HG02759 (cell line): ENCODE data around the gene ARHGAP42.

Experiments used
- ATAC-seq: cut with Tn5 transposase; IDR thresholded peaks from one replicate; pipeline ENCODE4 v1.9.1; 2021; ENCODE audit warnings: mild to moderate bottlenecking, moderate library complexity; ENCODE audit not compliant: unreplicated experiment

ARHGAP42 gene

DNA sequence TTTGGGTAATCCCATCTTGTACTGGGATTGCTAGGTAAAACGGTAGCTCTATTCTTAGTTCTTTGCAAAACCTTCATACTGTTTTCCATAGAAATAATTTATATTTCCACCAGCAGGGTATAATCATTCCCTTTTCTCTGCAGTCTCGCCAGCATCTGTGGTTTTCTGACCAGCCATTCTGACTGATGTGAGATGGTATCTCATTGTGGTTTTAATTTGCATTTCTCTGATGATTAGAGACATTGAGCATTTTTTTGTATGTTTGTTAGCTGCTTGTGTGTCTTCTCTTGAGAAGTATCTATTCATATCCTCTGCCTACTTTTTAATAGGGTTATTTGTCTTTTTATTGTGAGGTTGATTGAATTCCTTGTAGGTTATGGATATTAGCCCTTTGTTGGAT is 221.7 kb downstream of the ARHGAP42 start:
- peak; percentile 52 for ATAC-seq

DNA sequence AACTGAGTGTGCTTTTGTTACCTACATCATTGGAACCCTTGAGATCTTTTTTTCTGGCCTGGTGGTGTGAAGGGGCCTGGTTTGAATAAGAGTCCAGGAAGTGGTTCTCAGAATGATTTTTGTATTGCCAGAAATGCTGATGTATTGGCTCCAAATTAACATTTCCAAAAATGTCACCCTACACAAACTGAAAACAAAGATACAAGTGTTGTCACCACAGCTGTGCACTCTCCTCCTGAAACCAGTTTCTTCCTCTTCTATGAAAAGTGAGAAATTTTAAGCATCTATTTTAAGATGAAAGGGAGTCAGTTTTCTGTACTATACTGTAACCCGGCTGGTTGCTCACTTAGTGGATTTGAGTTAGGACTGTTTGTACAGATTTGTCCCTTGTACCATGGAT is 223.7 kb downstream of the ARHGAP42 start:
- ATAC-seq, result peak; percentile 84

- no peak for ATAC-seq
Measured at GRCh38 chr11:100914415-100915110, 227.5 kb downstream of the ARHGAP42 start.

DNA sequence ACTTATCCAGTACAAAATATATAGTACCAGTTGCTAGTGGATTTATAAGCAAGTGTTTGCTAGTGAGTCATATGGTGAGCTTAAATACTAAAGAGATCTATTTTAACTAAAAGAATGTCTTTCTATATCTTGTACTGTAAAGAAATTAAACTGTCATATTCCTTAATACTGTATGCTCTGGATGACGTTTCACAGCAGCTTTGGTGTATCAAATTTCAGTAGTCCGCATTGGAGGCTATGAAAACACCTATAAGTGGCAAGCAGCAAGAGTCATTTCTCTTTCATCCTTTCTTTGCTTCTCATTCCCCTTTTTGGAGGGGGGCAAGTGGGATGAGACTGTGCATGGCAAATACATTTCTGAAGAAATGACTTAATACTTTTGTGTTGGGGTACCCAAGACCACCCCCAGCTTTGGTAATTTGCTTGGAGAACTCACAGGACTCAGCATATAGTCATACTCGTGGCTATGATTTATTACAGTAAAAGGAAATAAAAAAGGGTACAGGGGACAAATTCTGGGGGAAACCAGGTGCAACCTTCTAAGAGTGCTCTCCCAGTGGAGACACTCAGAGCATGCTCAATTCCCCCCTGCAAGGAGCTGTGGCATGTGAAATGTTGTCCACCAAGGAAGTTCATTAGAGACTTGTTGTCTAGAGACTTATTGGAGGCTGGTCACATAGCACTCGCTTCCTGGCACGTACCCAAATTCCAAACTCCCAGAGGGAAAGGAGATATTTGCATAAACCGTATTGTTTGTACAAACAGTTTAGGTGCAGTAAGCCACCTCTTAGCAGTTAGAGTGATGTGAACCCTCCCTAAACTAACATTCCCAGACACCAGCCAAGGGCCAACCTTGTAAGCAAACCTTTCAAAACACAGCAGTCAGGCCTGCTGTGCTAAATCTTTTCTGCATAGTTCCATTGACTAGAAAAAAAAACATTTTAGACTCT is 231.7 kb downstream of the ARHGAP42 start:
- no peak for ATAC-seq

- no peak for ATAC-seq
Measured at GRCh38 chr11:100920593-100920992, 233.5 kb downstream of the ARHGAP42 start.

GRCh38 chr11:100922121-100922520 is 235.0 kb downstream of the ARHGAP42 start:
- ATAC-seq, result no peak

GRCh38 chr11:100923555-100923954 is 236.5 kb downstream of the ARHGAP42 start:
- no peak for ATAC-seq

DNA sequence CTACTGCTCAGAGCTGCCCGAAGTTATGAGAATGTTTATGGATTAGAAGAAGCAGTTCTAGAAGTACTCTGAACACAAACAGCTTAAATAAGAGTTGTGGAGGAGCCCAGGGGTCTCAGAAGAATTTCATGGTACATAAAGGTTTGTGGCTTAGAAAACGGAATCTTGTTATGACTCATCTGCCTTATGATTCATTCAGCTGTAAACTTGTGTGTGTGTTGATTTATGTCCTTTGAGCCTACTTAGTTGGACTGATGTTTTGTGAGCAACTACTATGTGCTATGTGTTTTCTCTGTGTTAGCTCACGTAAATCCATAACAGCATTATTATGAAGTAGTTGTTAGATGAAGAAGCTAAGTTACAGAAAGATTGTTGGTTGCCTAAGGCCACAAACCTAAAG is 238.8 kb downstream of the ARHGAP42 start:
- ATAC-seq, result peak; percentile 89

GRCh38 chr11:100927579-100927978 is 240.5 kb downstream of the ARHGAP42 start:
- ATAC-seq, result no peak

- no peak for ATAC-seq
Measured at GRCh38 chr11:100928426-100928825, 241.3 kb downstream of the ARHGAP42 start.

DNA sequence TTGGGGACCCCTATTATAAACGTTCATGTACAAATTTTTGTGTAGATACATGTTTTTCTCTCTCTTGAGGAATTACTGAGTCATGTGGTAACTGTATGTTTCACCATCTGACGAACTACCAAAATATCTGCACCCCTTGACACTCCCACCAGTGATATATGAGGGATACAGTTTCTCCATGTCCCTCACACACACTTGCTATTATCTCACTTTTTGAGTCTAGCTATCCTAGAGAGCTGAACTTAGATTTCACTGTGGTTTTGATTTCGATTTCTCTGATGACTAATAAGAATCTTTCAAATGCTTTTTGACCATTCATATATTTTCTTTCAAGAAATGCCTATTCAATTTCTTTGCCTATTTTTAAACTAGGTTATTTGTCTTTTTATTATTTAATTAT is 242.3 kb downstream of the ARHGAP42 start:
- peak; percentile 52 for ATAC-seq

DNA sequence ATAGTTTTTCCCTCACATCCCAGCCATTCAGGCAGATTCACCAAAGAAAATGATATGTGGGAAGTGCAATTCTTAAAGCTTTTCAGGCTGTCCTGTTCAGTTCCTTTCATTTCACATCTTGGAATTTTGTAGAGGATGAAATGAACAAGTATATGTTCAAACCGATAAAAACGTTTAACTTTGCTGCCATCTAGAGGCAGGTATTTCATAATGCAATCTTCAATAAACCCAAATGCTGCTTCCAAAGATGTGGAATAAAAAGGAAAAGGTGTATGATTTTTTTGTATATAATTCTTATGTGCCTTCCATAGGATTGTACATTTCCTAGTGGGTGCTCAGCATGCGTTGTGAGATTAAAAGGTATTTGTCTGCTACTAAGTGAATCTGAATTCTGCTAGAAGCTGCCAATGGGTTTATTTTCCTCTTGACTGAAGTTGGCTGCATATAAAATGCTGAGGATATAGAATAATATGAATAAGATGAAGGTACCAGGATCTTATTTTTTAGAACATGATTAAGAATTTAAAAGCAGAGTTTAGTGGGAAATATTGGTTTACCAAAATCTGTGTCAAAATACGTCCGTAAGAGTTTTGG is 243.2 kb downstream of the ARHGAP42 start:
- no peak for ATAC-seq

DNA sequence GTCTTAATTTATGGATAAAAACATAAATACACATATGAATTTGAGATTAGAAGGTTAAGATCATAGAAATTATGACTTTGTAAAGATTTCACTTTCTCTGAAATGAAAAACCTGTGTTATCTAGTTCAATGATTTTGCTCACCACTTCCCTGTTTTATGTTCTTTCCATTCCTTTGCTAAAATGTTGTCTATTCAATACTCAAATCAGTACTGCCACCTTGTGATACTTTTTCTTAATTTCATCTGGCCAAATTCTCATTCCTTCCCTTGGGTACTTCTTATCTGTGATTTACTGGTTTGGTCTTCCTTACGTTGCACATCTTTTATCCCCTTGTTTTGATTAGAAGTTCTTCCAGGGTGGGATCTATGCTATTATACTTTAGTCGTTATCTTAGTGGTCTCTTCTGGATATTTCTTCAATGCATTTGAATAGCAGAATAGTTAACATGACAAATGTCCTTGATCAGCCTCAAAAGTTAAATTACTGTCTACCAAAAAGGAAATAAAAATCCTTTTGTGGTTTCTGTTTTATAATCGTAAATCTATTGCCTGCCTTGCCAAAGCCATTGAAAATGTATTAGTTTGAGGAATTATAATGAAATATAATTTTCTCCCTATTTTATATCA is 245.5 kb downstream of the ARHGAP42 start:
- peak; percentile 53 for ATAC-seq

DNA sequence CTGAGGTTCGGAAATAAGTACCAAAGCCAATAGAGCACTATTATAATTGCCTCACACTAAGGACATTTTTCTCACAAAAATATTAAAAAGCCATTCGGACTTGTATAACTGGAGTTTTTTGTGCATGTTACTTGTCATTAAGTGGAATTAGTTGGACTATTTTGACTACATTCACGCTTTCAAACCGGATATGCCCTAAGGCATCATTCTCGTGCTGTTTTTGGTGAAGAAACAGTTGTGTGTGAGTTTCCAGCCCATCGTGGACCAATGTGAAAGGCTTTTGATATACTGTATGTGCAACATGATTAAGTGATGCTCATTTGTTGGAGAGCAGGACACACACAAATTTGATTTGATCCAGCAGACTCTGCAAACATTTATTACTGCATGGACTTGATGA is 249.7 kb downstream of the ARHGAP42 start:
- no peak for ATAC-seq

GRCh38 chr11:100939571-100939970 is 252.5 kb downstream of the ARHGAP42 start:
- ATAC-seq, result no peak

DNA sequence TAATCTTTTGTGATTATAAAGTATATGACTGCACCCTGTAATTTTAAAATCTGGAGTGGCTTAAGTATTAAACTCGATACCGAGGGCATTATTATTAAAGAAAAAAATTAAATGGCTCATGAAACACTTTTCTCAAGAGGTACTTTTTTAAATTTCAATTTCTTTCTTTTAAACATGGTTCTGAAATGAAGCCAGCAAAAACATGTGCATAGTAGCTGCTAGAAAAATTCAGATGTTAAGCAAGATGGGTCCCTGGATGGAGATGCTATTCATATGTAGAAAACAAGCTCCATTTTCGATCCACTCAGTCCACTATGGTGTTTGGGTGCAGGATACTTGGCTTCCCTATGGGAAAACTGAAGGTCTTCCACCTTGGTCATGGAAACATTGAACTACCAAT is 253.0 kb downstream of the ARHGAP42 start:
- ATAC-seq, result no peak

DNA sequence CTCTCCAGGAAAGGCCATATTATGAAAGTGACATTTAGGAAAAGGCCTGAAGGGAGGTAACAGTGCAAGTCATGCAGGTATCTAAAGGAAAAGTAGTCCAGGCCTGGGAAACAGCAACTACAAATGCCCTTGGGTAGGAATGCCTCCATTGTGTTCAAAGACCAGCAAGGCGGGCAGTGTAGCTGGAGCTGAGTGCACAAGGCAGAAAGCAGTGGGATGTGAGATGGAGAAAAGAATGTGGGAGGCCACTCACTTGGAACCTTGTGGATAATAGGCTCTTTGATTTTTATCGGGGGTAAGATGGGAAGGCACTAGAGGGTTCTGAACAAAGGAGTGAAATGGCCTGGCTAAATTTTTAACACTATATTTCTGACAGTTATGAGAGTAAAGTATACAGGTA is 253.9 kb downstream of the ARHGAP42 start:
- ATAC-seq, result no peak

DNA sequence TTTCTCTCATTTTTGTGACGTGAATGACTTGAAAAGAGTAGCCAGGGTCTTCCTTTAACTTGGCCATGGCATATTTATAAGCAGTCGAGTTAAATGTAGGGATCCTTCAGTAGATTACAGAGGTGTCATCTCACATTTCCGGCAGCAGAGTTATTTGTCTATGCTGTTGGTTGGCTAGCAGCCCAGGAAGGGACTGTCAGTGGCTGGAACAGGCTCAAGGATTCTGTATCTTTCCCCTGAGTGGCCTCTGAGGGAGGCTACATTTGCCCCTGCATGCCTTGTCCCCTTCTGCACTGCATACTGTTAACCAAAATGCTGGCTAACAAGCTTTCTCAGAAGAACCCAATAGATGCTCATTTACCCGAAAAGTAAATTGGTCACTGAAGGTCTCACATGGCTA is 254.9 kb downstream of the ARHGAP42 start:
- ATAC-seq, result no peak

- no peak for ATAC-seq
Measured at GRCh38 chr11:100948936-100949335, 261.8 kb downstream of the ARHGAP42 start.

DNA sequence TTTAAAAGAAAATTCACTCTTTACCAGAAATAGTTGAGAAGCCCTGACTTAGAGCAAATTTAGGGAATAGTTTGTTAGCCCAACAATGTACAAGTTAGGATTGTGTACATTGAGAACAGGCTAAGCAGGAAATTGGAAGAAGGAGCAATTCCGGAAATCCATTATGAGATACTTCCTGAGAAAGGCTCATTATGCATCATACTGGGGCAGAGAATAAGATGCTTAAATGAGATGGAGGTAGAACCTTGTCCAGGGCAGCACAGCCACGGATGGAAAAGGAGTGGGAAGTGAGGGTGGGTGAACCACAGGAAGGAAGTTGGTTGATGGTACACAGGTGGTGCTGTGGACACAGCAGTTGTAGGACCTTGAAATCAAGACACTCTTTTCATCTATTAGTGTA is 262.4 kb downstream of the ARHGAP42 start:
- no peak for ATAC-seq

DNA sequence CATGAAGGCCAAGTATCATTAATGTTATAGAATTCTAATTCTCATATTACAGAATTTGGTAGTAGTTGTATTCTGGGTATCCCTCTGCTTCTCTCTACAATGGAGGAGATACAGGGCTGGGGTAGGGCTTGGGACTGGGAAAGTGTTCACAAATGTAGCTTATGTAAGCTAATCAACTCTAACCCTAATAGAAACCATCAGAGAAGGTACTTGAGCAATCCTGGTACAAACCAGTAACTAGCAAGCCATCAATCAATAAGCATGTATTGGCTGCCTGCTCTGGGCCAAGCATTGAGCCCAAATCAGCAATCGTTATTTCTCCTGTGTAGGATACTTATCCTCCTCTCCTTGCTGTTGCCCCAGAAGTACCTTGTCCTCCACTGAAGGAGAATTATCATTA is 268.2 kb downstream of the ARHGAP42 start:
- no peak for ATAC-seq
